WTC11 (cell line): ENCODE measurements around the gene ADRB1. TPM values are rescaled to one million over a fixed set of nuclear protein-coding genes. Genes with fewer than 3 reads are reported as not detected.

Experiments used
- ATAC-seq: fragments of 200-7000 bp; cut with Tn5 transposase; 2 replicates; pipeline ENCODE4 v1.10.0; 2021; ENCODE audit warnings: mild to moderate bottlenecking, moderate library complexity
- CTCF ChIA-PET: fragments of 300-600 bp; sonication (Branson Sonifier 250); formaldehyde crosslinking; loops from one replicate; lab custom pipeline; 2021; ENCODE audit warnings: antibody characterized with exemption; lab: Charles Lee
- POLR2A ChIA-PET: fragments of 350-600 bp; sonication (Branson Sonifier 250); formaldehyde crosslinking; loops from one replicate; lab custom pipeline; 2021; ENCODE audit warnings: antibody characterized with exemption; lab: Charles Lee
- DNase-seq: peaks from one replicate; pipeline ENCODE4 v3.0.0; 2021; ENCODE audit warnings: low spot score
- H3K27ac Mint-ChIP-seq: 2 replicates; pipeline ENCODE4 v1.8.0; 2021; ENCODE audit warnings: mixed read lengths
- H3K27me3 Mint-ChIP-seq: 2 replicates; pipeline ENCODE4 v1.8.0; 2021; ENCODE audit warnings: low read depth, mild to moderate bottlenecking, moderate library complexity, mixed read lengths
- H3K36me3 Mint-ChIP-seq: 2 replicates; pipeline ENCODE4 v1.8.0; 2021; ENCODE audit warnings: mixed read lengths
- H3K4me1 Mint-ChIP-seq: 2 replicates; pipeline ENCODE4 v1.8.0; 2022; ENCODE audit warnings: mixed read lengths
- H3K4me3 Mint-ChIP-seq: 2 replicates; pipeline ENCODE4 v1.8.0; 2021; ENCODE audit warnings: mild to moderate bottlenecking, moderate library complexity, mixed read lengths
- H3K9me3 Mint-ChIP-seq: 2 replicates; pipeline ENCODE4 v1.8.0; 2021; ENCODE audit warnings: mixed read lengths
- ATF6 ChIP-seq: sonication (generic); formaldehyde crosslinking; IDR thresholded peaks from 2 replicates; pipeline ENCODE4 v1.8.1; 2023; ENCODE audit warnings: mild to moderate bottlenecking, missing genetic modification reagents
- CREB1 ChIP-seq: sonication (generic); formaldehyde crosslinking; IDR thresholded peaks from 2 replicates; pipeline ENCODE4 v1.8.0; 2023; ENCODE audit warnings: mild to moderate bottlenecking, missing genetic modification reagents
- ETV6 ChIP-seq: sonication (generic); formaldehyde crosslinking; IDR thresholded peaks from 2 replicates; pipeline ENCODE4 v1.8.1; 2022; ENCODE audit warnings: mild to moderate bottlenecking, missing genetic modification reagents
- GABPB1 ChIP-seq: sonication (generic); formaldehyde crosslinking; IDR thresholded peaks from 2 replicates; pipeline ENCODE4 v1.8.1; 2023; ENCODE audit warnings: mild to moderate bottlenecking, missing genetic modification reagents
- GRHL2 ChIP-seq: fragments of 250-450 bp; sonication (Bioruptor Pico); IDR thresholded peaks from 2 replicates; pipeline ENCODE4 v1.8.0; 2022; ENCODE audit warnings: mild to moderate bottlenecking, moderate library complexity; ENCODE audit not compliant: insufficient replicate concordance, severe bottlenecking
- HMGA2 ChIP-seq: fragments of 250-450 bp; sonication (Bioruptor Pico); IDR thresholded peaks from 2 replicates; pipeline ENCODE4 v1.4.0; 2021; ENCODE audit warnings: mild to moderate bottlenecking, moderate library complexity
- NFATC4 ChIP-seq: fragments of 250-450 bp; sonication (Bioruptor Pico); IDR thresholded peaks from 2 replicates; pipeline ENCODE4 v1.9.0; 2021; ENCODE audit warnings: mild to moderate bottlenecking
- NR1H2 ChIP-seq: sonication (generic); formaldehyde crosslinking; IDR thresholded peaks from 2 replicates; pipeline ENCODE4 v1.9.0; 2021; ENCODE audit warnings: mild to moderate bottlenecking, moderate library complexity, missing genetic modification reagents
- NR2C2 ChIP-seq: sonication (generic); formaldehyde crosslinking; IDR thresholded peaks from 2 replicates; pipeline ENCODE4 v1.8.0; 2022; ENCODE audit warnings: mild to moderate bottlenecking, missing genetic modification reagents
- PRRX2 ChIP-seq: fragments of 250-450 bp; sonication (Bioruptor Pico); IDR thresholded peaks from 2 replicates; pipeline ENCODE4 v1.8.0; 2021; ENCODE audit warnings: mild to moderate bottlenecking
- SMAD3 ChIP-seq: sonication (generic); formaldehyde crosslinking; IDR thresholded peaks from 2 replicates; pipeline ENCODE4 v1.8.0; 2022; ENCODE audit warnings: missing genetic modification reagents, mild to moderate bottlenecking, borderline replicate concordance
- STAT6 ChIP-seq: sonication (generic); formaldehyde crosslinking; conservative IDR thresholded peaks from 2 replicates; pipeline ENCODE4 v1.8.1; 2023; ENCODE audit warnings: mild to moderate bottlenecking, low read depth, missing genetic modification reagents, moderate library complexity
- ZNF138 ChIP-seq: sonication (generic); formaldehyde crosslinking; conservative IDR thresholded peaks from 2 replicates; pipeline ENCODE4 v1.8.1; 2022; ENCODE audit warnings: mild to moderate bottlenecking, moderate library complexity, missing genetic modification reagents
- ZNF317 ChIP-seq: sonication (generic); formaldehyde crosslinking; IDR thresholded peaks from 2 replicates; pipeline ENCODE4 v1.8.1; 2023; ENCODE audit warnings: low read depth, mild to moderate bottlenecking, moderate library complexity, missing genetic modification reagents, borderline replicate concordance
- ZNF423 ChIP-seq: fragments of 250-450 bp; sonication (Bioruptor Pico); IDR thresholded peaks from 2 replicates; pipeline ENCODE4 v2.1.2; 2022; ENCODE audit warnings: mild to moderate bottlenecking, moderate library complexity
- total RNA-seq: library from RNA; stranded (reverse); gene quantifications from 3 replicates; pipeline ENCODE4 v1.2.3, GENCODE V29; 2021
- TF ChIP-seq, protein P1 (sequence below): fragments of 250-450 bp; sonication (Bioruptor Pico); IDR thresholded peaks from 2 replicates; pipeline ENCODE4 v1.9.0; 2021; ENCODE audit warnings: mild to moderate bottlenecking
- TF ChIP-seq, protein P2 (sequence below): fragments of 200-600 bp; IDR thresholded peaks from 2 replicates; pipeline ENCODE4 v1.8.0; 2022; ENCODE audit warnings: antibody characterized with exemption

ADRB1 gene
- total RNA-seq, 1 experiment from 2014 or later, result 0.35 TPM

DNA sequence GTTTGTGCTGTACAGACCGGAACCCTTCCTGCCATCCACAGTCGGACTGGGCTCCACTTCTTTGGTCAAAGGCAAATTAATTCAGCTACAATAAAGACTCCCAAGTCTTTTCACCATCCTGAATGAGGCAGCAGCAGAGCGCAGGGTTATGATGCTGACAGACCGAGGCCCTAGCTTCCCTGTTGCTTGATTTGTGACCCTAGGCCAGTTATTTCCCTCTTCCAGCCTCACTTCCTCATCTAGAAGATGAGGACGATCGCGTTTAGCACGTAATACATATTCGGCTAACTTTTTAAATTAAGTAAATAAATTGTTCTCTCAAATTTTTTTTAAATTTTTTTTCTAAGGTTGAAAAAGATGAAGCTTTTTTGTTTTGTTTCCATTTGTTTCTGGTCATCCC lies 18.1 kb downstream of the ADRB1 start (continued):
- TF ChIP-seq, protein P1, sequence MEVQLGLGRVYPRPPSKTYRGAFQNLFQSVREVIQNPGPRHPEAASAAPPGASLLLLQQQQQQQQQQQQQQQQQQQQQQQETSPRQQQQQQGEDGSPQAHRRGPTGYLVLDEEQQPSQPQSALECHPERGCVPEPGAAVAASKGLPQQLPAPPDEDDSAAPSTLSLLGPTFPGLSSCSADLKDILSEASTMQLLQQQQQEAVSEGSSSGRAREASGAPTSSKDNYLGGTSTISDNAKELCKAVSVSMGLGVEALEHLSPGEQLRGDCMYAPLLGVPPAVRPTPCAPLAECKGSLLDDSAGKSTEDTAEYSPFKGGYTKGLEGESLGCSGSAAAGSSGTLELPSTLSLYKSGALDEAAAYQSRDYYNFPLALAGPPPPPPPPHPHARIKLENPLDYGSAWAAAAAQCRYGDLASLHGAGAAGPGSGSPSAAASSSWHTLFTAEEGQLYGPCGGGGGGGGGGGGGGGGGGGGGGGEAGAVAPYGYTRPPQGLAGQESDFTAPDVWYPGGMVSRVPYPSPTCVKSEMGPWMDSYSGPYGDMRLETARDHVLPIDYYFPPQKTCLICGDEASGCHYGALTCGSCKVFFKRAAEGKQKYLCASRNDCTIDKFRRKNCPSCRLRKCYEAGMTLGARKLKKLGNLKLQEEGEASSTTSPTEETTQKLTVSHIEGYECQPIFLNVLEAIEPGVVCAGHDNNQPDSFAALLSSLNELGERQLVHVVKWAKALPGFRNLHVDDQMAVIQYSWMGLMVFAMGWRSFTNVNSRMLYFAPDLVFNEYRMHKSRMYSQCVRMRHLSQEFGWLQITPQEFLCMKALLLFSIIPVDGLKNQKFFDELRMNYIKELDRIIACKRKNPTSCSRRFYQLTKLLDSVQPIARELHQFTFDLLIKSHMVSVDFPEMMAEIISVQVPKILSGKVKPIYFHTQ (CRISPR knock-in tag), result no peak
- TF ChIP-seq ETV6 (CRISPR knock-in tag) (no peak), ZNF423 (CRISPR knock-in tag) (no peak), PRRX2 (CRISPR knock-in tag) (no peak), GABPB1 (CRISPR knock-in tag) (no peak), NR1H2 (CRISPR knock-in tag) (no peak), CREB1 (CRISPR knock-in tag) (no peak), HMGA2 (CRISPR knock-in tag) (no peak)
- TF ChIP-seq, protein P2, sequence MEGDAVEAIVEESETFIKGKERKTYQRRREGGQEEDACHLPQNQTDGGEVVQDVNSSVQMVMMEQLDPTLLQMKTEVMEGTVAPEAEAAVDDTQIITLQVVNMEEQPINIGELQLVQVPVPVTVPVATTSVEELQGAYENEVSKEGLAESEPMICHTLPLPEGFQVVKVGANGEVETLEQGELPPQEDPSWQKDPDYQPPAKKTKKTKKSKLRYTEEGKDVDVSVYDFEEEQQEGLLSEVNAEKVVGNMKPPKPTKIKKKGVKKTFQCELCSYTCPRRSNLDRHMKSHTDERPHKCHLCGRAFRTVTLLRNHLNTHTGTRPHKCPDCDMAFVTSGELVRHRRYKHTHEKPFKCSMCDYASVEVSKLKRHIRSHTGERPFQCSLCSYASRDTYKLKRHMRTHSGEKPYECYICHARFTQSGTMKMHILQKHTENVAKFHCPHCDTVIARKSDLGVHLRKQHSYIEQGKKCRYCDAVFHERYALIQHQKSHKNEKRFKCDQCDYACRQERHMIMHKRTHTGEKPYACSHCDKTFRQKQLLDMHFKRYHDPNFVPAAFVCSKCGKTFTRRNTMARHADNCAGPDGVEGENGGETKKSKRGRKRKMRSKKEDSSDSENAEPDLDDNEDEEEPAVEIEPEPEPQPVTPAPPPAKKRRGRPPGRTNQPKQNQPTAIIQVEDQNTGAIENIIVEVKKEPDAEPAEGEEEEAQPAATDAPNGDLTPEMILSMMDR, result no peak
- TF ChIP-seq, all 79 proteins: peak for 0

DNA sequence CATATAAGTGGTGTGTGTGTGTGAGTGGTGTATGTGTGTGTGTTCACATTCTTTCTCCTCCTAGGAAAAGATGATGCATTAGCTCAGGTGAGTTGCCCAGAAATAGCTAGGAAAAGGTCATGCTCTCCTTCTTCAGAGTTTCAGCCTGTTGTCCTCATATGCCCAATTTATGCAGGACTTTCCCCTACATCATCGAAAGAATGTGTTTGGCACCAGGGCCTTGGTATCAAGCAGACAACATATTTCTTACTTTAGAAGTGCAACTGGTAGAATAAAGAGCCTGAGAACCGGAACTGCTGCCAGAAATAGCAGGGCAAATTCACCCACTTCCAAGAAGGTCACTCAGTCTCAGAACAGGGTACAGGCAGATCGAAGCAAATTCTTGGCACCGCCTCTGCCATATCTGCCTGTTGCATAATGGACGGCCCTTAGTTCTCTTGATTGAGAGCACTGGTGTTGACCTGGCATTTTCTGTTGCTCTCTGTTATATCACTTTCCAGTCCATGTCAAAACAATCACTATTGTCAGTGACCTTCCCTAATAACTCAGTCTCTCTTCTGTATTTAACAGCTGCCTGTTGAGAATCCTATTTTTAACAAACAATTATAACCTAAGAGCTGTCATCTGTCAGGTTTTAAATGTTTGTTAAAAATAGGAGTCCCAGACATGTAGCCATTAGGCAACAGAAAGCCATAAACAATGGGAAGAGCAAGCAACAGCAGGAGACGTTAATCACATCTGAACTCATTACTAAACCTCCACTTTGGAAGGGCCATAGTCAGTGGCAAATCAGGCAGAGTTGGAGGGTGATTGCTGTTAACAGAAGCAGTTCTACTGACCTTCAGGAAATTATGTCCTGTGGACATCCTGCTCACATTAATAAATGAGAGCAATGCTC lies 20.7 kb downstream of the ADRB1 start:
- no peaks in the 10 kb centered on the region for H3K36me3 Mint-ChIP-seq
- DNase-seq (no peak), ATAC-seq (no peak)
- CTCF ChIA-PET, result no interaction called here
- H3K4me1 Mint-ChIP-seq, result peaks cover 23% of the 10 kb centered on the region
- H3K4me3 Mint-ChIP-seq, result no peak overlapping the region
- POLR2A ChIA-PET, result no interaction called here
- H3K9me3 Mint-ChIP-seq, result no peaks in the 10 kb centered on the region; the same call in 1 of the 2 replicates
- no peak overlapping the region for H3K27ac Mint-ChIP-seq
- H3K27me3 Mint-ChIP-seq, result no peaks in the 10 kb centered on the region
- TF ChIP-seq CREB1 (CRISPR knock-in tag) (no peak), ZNF138 (CRISPR knock-in tag) (no peak), NFATC4 (CRISPR knock-in tag) (no peak), ATF6 (CRISPR knock-in tag) (no peak), ZNF317 (no peak), SMAD3 (CRISPR knock-in tag) (no peak), STAT6 (CRISPR knock-in tag) (no peak), GRHL2 (CRISPR knock-in tag) (no peak), NR2C2 (CRISPR knock-in tag) (no peak), PRRX2 (CRISPR knock-in tag) (no peak)
- TF ChIP-seq, all 79 proteins: peak for 0
